GM19193 (cell line): ENCODE results near the gene ZNF215.
A peak's percentile ranks its signal among the peaks of the same experiment; 100 is the strongest.

ENCODE experiments used
- POLR2A ChIP-seq: IDR thresholded peaks from 4 replicates; pipeline ENCODE4 v1.6.1; 2011; ENCODE audit not compliant: insufficient read depth, insufficient read length; ENCODE audit errors: extremely low read depth

Gene ZNF215

DNA sequence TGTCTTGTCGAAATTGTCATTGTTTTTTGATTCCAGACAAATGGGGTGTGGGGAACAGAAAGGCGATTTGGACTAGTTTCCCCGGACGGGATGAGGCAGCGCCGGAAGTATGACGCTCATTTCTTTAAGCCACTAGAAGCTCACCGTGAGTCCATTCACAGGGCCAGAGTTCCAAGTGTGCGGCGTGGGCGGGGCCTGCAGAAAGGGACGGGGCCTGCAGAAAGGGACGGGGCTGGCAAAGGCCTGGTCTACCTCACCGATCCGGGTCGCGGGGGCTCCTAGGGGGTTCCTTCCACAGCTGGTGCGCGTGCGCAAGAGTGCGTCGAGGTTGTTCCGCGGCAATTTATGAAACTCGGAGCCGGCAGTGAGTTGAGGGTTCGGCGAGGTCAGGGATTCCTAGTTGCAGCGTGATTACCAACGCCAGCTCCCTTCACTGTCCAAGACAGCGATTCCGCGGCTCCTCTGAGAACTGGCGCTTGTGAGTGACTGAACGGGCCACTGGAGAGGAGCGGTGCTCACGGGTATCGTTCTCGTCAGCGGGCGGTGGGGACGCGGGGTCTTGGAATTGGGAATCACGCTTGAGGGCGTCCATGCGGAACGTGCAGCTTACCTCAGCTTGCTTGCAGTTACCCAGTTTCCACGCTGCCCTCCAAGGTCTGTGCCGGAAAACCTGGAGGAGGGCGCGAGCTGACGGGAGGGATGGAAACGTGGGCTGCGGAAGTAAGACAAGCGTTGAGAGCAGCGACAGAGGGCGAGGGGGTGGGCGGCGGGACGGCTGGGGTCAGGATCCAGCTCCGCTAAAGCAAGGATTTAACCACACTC, at the start of gene ZNF215:
TSS of gene ZNF215 (plus strand) at position 219 of the 822 bp plus-strand sequence. CDS start 5,847 bp downstream, outside the sequence.
- peak; percentile 57 for TF ChIP-seq POLR2A

DNA sequence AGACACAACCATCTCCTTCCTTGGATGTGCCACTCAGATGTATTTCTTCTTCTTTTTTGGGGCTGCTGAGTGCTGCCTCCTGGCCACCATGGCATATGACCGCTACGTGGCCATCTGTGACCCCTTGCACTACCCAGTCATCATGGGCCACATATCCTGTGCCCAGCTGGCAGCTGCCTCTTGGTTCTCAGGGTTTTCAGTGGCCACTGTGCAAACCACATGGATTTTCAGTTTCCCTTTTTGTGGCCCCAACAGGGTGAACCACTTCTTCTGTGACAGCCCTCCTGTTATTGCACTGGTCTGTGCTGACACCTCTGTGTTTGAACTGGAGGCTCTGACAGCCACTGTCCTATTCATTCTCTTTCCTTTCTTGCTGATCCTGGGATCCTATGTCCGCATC, 49.3 kb upstream of the ZNF215 start:
- TF ChIP-seq POLR2A, result no peak

DNA sequence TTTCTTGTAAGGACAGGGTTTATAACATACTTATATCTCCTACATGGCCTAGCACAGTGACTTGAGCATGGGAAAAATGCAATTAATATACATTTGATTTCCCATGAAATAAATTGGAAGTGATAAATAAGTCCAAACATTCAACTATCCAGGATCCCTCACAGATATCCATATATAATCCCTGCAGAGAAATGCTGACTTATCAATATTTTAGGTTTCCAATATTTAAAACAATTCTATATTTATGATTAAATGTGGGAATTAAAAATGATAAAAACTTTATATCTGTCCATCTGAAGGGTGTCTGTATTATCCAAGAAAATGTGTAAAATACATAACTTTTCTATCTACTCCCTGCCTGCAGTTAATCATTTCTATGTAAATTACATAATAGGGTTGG, 43.5 kb upstream of the ZNF215 start:
- no peak for TF ChIP-seq POLR2A

DNA sequence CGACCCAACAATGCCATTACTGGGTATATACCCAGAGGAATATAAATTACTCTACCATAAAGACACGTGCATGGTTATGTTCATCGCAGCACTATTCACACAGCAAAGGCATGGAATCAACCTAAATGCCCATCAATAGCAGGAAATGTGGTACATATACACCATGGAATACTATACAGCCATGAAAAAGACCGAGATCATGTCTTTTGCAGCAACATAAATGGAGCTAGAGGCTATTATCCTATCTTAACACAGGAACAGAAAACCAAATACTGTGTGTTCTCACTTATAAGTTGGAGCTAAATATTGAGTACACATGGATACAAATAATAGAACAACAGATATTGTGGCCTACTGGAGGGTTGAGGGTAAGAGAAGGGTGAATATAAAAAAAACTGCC, 37.4 kb upstream of the ZNF215 start:
- no peak for TF ChIP-seq POLR2A

DNA sequence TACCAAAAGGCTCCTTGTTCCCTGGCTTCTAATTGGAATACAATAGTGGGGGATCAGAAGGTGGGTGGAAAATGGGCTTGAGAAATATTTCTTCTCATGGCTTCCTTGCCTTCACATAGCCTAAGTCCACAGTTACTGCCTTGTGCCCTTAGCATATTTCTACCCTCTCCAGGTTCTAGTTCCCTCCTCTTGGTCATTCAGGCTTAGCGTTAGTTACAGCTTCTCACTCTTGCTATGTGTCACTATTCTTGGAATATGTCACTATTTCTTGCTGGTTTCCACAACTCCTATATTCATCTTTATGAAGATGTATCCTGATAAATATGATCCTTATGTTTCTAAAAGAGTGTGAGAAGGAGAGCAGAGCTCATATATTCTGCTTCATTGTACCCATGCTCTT, 36.4 kb upstream of the ZNF215 start:
- no peak for TF ChIP-seq POLR2A

DNA sequence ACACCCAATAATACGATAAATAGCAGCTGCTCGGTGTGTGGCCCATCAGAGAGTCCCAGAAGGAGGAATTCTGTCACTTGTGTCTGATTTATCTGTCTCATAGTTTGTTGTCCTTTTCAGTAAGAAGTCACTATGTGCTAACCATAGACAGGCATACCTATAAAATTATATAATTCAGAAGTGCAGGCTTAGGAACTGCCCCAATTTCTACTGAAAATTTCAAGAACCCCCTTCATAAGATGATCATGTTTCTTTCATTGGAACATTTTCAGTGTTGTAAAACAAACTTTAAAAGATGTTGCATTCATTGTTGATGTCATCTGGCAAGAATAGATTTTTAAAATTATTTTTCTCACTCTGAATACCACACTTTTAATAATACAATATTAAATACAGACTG, 33.8 kb upstream of the ZNF215 start, which contains the start of gene OR2D2:
TSS of gene OR2D2 (minus strand) at position 101 of the 400 bp plus-strand sequence. CDS start at position 101, 0 bp downstream.
- TF ChIP-seq POLR2A, result no peak

DNA sequence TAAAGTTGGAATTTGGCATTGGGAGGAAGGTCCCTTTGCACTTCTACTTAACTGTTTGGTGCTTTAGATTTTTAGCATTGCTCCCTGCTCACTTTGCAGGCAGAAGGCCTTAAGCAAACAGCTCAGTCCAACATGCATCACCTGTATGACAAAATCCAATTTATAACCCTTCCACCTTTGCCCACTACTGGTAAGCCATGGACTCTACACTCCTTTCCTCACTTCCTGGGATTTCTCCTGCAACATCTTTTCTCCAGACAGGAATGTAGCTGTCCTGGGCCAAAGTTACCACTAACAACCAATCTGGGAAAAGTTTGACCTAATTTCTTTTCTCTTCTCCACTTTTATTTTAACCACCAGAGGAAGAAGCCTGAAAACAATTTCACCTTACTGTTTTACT, 32.1 kb upstream of the ZNF215 start:
- TF ChIP-seq POLR2A, result no peak

DNA sequence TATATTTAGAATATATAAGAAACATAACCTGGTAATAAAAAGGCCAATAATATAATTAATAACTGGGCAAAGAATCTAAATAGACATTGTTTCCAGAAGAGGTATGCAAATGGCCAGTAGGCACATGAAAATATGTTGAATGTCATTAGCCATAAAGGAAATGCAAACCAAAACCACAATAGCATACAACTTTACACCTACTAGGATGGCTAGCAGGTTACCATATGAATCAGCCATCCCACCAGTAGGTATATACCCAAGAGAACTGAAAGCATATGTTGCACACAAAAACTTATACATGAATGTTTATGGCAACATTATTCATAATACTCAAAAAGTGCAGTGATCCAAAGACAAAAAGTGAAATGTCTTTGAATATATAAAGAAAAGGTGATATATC, 31.2 kb upstream of the ZNF215 start:
- no peak for TF ChIP-seq POLR2A

DNA sequence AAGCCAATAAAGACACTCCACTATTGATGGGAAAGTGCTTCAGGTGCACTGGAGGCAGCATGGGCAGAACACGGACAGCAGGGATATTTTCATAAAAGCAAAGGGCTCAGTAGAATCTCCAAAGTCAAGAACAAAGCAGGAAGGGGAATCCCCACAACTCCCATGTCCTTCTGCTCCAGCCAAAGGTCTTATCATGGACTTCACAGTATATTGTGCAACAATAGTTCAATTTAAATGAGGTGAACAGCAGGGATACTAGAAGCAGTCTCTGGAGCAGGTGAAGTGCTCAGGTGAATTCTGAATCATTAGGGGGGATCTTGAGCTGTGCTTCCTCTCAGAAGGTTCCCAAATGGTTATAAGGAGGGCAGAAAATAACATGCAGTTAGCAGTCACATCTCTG, 27.3 kb upstream of the ZNF215 start:
- TF ChIP-seq POLR2A, result no peak

DNA sequence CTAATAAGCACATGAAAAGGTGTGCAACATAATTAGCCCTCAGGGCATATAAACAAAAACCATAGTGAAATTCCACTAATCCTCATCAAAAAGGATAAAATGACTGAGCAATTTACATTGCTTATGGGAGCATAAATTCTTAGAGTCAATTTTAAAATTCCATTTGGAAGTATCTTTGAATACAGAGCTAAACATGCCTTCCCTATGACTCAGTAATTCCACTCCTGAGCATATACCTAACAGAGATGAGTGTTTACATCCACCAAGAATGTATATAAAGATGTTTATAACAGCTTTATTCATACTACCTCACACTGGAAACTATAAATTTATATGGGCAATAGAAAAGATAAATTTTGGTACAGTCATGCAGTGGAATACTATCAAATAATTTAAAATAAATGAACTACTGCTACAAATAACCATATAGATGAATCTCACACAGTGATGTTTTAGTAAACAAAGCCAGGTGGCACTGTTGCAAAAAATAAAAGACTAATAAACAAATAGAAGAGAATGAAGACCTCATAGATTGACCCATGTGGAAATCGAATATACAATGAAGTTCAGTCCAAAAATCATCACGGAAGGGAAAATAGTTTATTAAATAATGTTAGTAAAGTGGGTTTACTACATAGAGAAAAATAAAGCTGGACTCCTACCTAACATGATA, 25.8 kb upstream of the ZNF215 start:
- no peak for TF ChIP-seq POLR2A

DNA sequence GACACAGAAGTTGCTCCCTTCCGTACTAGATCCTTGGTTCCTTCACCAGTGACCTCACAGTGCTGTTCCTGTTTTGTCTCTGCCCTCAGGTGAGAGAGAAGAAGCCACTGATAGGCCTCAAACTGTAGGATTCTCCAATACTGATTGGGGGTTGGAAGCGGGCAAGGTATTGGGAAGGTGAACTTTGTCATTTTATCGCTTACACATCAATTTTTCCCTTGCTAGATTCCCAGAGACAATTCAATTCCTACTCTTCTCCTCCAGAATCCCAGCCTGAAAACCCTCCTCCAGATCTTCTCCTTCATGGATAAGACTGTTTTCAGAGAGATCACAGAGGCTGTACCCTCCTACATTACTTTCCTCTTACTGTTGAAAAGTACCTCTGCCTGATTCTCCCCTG, 14.8 kb upstream of the ZNF215 start:
- TF ChIP-seq POLR2A, result no peak

DNA sequence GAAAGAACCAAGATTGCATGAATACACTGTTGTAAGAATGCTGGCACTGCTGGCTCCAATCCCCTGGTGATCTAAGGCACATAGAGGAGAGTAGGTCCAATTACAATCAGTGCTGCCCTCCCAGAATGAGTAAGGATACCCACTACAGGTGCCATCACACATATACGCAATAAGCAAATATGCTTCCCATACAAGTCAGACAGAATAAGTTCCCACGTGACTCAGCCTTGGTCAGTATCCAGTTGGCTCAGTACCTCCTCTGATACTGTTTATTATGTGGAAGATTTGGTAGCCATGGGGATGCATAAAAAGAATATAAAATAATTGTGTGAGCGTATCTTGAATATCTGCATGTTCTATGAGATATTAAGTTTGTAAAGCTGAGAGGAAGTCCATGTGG, 14.3 kb upstream of the ZNF215 start:
- no peak for TF ChIP-seq POLR2A

DNA sequence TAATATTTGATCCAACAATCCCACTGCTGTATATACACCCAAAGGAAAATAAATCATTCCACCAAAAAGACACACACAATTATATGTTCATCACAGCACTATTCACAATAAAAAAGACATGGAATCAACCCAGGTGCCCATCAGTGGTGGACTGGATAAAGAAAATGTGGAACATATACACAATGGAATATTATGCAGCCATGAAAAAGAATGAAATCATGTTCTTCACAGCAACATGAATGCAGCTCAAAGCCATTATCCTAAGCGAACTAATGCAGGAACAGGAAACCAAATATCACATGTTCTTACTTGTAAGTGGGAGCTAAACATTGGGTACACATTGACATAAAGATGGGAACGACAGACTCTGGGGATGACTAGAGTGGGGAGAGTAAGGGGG, 6.5 kb upstream of the ZNF215 start:
- TF ChIP-seq POLR2A, result no peak

DNA sequence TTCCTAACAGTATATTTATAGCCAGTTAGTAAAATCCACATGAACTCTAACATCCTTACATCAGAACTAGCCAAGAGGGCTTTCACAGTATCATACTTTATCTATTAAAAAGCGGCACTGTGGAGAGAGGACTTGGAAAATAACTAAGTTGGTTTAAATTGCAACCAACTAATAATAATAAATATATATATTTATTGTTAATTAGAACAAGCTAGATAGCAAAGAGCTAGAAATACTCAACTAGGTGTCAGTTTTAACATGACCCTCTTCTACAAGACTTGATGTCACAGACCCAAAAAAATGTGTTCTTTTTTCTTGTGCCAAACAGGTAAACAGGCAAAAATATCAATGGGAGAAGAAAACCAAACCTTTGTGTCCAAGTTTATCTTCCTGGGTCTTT, 5.5 kb upstream of the ZNF215 start, which contains the start of gene OR2D3:
TSS of gene OR2D3 (plus strand) at position 301 of the 400 bp plus-strand sequence. CDS start at position 301, 0 bp downstream.
- no peak for TF ChIP-seq POLR2A

DNA sequence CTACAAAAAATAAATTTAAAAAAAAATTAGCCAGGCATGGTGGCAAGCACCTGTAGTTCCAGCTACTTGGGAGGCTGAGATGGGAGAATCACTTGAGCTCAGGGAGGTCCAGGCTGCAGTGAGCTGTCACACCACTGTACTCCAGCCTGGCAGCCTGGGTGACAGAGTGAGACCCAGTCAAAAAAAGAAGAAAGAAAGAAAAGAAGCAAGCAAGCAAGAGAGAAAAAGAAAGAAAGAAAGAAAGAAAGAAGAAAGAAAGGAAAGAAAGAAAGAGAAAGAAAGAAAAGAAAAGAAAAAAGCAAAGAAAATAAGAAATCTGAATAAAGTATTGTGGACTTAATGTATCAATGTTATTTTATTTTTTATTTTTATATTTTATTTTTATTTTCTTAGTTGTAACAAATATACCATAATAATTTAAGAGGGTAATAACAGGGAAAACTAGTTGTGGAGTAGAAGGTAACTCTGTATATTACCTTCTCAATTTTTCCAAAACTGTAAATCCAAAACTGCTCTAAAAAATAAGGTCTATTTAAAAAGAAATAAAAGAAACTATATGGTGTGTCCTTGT, 1.1 kb upstream of the ZNF215 start:
- TF ChIP-seq POLR2A, result no peak
